Body of pancreas (tissue), 4 donors: ENCODE measurements around the gene CDH7.

ENCODE experiments used
- CTCF ChIP-seq, 7 experiments: fragments of 450-650 bp in 4 of 7; fragments of 200-600 bp in 3 of 7; sonication (generic) in 3 of 7; IDR thresholded peaks; one replicate each; pipeline ENCODE4 v1.5.1; 2016 to 2019; ENCODE audit warnings: antibody characterized with exemption in 7 of 7
- POLR2A ChIP-seq, 3 donors: fragments of 450-650 bp; IDR thresholded peaks; one replicate each; pipeline ENCODE4 v1.6.1; 2016; ENCODE audit warnings: antibody characterized with exemption in 3 of 3, mild to moderate bottlenecking in 2 of 3

- no peak for TF ChIP-seq CTCF (IDR thresholded peaks at IDR 0.05)
- no peak for TF ChIP-seq POLR2A (IDR thresholded peaks at IDR 0.05)
Observed at GRCh38 chr18:65737471-65737955, 13.3 kb upstream of the CDH7 start.
